Stimulated activated CD8-positive, alpha-beta memory T cell treated with anti-CD3 and anti-CD28 coated beads, Interleukin-2, amount 100 ng/mL, for 48 hours (primary cell): ENCODE measurements around the gene CRAMP1.

ENCODE experiments used
- DNase-seq, 2 donors: peaks; one replicate each; pipeline ENCODE4 v3.0.0-alpha.2; 2020; ENCODE audit warnings: low read depth in 2 of 2

Gene CRAMP1

DNA sequence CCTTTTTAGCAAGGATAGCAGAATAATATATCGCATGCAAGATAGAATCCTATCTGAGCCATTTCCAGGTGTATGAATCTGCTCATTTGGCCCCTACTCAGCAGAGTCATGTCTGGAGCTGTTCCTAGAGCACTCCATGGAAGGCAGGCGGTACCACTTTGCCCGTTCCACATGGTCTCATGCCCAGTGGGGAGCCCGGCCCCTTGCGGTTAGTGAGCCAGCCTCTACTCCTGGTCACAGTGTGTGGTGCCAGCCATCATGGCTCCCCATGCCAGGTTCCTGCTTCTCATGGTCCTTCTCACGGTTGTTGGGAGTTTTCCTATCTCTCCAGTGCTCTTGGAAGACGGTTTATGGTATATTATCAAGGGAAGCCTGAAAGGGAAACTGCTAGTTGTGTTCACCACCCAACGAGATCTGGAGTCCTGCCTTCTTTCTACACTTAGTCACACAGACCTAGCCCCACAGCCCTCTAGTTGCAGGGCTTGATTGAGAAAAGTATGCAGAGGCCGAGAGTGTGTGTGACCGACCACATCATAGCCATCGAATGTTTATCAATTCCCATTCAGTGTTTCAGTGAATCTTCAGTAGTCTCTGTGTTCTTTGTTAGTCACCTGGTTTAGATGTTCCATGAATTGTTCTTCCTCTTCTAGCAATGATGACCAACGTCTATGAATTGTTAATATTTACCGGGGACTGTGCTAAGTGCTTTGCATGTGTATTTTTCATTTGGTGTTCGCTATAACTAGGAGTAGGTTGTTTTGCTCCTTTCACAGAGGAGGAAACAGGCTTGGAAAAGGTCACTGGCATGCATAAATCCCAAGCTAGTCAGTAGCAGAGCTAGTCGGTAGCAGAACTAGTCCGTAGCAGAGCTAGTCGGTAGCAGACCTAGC is 75.5 kb downstream of the CRAMP1 start:
- DNase-seq, result no peak

DNA sequence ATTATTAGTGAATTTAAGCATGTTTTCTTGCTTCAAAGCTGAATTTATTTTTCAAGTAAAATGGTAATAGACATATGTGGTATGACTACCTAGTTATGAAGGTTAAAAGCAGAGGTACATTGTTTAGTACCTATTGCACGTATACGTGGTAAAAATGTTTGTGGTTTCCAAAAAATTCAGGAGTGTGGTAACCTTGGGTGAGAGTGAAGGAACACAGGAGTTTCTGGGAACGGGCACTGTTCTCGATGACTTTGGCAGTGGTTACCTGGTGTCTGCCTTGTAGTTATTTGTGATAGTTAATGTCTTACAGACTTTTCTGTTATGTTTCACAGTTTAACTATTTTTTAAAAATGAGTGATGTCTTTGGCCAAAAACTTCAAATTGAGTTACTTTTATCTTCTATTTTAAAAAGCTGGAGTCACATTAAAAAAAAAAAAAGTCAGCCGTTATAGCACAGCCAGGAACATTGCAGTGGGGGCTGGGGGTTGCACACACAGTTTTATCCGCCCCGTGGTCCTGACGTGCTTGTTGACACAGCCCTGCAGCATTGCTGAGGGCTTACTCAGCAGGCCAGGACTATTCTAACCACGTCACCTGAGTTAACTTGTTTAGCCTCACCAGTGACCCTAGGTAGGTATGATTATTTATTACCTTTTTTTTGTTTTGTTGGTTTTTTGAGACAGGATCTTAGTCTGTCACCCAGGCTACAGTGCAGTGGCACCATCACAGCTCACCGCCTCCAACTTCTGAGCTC is 76.8 kb downstream of the CRAMP1 start:
- no peak for DNase-seq

DNA sequence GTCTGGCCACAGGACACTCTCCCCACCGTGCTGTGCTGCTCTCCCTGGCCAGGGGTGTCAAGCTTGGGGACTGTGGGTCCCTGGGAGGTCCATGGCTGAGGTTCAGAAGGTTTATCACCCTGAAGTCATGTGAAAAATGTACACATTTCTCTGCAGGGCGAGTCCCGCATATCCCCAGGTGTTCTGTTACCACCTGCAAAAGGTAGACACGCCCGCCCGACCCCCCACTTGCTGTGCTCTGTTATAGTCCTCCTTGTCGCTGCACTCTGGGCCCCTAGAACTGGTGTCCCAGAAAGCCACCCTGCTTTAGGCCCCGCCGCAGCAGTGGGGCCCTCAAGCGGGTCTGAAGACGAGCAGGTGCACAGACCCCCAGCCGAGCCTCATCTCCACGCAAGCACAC is 77.7 kb downstream of the CRAMP1 start:
- DNase-seq, result no peak

DNA sequence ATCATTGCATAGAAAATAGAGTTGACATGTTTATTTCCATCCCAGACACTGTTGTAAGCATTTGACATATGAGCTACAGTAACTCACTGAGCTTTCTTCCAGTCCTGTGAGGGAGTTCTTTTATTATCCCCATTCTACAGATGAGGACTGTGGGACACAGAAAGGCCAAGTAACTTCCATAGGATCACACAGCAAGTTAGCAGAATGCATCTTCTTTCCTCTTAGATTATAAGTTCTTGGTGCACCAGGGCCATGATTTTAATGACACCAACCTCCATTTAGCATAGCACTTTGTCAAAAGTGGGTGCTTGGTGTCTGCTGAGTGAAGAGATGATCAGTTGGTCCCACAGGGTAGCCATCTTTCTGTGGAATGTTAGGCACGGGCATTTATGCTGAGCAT is 78.7 kb downstream of the CRAMP1 start:
- no peak for DNase-seq

DNA sequence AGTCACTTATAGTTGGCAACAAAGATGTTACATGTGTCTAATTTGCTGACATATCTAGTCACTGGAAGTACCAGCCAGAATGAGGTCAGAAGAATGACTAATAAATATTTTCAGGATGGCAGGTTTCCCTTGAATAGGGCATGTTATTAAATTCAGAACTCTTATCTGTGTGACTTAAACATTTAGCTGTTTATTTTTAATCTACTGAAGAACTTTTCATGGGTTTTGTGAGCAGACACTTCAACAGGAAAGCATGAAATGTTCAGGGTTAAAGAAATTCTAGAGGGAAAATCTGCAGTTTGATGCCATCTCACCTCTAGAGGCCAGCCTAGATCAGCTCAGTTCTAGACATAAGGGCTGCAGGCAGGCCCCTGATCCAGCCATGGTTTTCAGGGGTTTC is 79.1 kb downstream of the CRAMP1 start:
- DNase-seq, result no peak

DNA sequence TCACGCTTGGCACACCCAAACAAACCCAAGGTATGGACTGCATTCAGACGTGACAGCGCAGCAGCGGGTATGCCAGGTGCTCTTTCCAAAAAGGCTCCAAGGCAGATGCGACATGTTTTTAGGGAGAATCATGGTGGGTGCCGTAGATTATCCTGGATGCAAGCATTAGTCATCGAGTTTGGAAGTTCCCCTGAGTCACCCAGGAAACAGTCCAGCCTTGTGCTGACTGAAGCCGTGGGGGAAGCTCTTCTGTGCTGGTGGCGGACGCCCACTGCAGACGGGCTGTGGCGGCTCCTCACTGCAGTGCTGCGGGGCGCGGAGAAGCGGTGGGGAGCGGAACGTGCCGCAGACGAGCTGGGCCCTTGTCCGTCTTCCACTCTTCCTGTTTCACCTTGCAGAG is 79.8 kb downstream of the CRAMP1 start:
- no peak for DNase-seq

DNA sequence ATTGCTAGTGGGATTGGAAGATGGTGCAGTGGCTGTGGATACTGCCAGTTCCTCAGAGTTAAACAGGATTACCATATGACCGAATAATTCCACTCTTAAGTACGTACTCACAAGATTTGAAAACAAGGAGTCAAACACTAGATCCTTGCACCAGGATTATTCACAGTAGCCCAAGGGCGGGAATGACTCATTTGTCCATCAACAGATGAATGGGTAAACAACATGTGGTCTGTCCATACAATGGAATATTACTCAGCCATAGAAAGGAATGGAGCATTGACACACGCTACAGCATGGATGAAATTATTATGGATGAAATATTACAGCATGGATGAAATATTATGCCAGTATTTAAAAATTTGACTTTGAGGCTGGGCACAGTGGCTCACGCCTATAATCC is 84.7 kb downstream of the CRAMP1 start:
- no peak for DNase-seq

DNA sequence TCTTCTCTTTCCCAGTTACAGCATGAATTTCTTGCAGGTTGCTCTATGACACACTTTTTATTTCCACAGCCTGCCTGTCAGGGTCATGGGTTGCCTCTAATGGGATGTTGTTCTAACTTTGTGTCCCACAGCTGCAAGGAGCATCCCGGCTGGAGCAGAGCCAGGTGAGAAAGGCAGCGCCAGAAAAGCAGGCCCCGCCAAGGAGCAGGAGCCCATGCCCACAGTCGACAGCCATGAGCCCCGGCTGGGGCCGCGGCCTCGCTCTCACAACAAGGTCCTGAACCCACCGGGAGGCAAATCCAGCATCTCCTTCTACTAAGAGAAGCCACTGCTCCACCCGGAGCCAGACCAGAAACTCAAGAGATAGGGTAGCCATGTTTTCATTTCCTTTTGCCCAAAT is 86.5 kb downstream of the CRAMP1 start:
- DNase-seq, result no peak

DNA sequence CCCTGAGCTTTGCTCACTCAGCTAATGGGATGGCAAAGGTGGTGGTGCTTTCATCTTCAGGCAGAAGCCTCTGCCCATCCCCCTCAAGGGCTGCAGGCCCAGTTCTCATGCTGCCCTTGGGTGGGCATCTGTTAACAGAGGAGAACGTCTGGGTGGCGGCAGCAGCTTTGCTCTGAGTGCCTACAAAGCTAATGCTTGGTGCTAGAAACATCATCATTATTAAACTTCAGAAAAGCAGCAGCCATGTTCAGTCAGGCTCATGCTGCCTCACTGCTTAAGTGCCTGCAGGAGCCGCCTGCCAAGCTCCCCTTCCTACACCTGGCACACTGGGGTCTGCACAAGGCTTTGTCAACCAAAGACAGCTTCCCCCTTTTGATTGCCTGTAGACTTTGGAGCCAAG is 88.1 kb downstream of the CRAMP1 start:
- no peak for DNase-seq

DNA sequence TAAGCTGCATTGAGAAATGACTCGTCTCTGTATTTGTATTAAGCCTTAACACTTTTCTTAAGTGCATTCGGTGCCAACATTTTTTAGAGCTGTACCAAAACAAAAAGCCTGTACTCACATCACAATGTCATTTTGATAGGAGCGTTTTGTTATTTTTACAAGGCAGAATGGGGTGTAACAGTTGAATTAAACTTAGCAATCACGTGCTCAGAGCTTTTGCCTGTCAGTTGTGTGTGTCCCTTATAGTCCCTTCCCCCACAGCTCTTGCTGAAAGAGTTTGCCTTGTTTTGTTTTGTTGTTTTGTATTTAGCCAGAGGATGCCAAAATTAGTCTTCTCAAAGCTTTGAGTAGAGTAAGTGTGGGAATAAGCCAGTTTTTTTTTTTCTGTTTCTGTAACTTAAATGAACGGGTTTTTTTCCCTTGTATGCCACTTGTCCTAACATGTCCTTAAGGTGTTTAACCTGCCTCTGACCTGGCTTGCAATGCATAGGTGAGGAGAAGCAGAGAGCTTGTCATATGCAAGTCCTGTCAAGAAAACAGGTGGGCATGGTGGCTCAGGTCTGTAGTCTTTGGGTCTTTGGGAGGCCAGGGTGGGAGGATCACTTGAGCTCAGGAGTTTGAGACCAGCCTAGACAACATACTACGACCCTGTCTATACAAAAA is 89.2 kb downstream of the CRAMP1 start:
- DNase-seq, result no peak

DNA sequence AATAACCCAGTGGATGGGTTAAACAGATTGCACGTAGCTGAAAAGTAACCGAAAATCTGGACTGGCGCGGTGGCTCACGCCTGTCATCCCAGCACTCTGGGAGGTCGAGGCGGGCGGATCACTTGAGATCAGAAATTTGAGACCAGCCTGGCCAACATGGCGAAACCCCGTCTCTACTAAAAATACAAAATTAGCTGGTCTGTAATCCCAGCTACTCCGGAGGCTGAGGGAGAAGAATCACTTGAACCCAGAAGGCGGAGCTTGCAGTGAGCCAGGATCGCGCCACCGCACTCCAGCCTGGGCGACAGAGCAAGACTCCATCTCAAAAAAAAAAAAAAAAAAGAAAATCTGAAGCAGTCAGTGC is 93.1 kb downstream of the CRAMP1 start:
- DNase-seq, result peak in 1 of 2 donors; percentile 19

DNA sequence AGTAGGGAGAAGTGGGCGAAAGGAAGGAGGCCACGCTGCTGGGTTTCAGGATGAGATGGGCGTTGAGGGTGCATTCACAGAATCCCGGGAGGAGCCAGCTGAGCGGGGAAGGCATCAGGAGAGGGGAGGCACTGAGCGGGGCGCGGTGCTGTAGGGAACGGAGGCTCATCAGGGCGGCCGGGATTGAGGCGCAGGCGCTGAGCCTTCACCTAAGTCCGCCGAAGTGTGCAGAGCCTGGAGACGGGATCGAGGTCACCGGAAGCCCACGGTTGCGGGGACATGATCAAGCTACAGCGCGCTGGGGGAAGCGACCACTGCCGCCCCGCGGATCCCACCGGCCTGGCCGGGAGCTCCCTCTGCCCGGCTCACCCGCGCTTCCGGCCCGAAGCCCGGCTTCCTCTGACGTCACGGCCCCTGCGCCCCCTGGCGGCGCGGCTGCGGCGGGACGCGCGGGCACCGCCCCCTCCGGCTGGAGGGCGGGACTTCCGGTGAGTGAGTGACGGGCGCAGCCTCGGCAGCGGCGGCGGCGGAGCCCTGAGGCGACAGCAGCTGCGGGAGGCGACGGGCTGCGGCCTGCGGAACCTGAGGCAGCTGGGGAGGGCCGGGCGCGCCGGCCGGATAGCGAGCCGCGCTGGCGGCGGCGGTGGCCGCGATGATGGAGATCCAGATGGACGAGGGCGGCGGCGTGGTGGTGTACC is 93.7 kb downstream of the CRAMP1 start, which contains the start of gene MAPK8IP3:
Gene MAPK8IP3 (plus strand): TSS at position 508 of the 698 bp plus-strand sequence. CDS start 145 bp downstream, at position 653.
- peak; percentile 90 to 93 for DNase-seq

DNA sequence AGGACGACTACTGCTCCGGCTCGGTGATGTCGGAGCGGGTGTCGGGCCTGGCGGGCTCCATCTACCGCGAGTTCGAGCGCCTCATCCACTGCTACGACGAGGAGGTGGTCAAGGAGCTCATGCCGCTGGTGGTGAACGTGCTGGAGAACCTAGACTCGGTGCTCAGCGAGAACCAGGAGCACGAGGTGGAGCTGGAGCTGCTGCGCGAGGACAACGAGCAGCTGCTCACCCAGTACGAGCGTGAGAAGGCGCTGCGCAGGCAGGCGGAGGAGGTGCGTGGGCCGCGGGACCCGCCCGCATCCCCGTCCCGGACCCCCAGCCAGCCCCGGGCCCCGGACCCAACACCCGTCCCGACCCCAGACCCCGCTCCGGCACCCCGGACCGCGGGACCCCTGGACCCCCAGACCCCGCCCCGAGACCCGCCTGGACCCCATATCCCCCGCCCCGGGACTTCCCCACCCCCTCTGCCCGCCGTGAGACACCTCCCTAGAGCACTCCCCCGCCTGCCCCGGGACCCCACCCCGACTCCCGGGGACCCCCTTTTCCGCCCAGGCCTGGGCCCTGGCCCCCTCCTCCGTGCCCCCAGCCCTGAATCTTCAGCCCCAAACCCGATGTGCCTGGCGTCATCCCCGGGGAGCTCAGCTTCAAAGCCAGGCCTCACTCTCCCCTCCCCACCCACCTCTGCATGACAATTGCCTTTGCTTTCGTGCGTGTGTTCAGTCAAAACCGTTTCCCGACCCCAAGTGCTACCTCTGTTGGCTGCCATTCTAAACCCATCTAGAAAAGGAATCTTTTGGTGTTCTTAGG is 94.4 kb downstream of the CRAMP1 start:
- peak in 1 of 2 donors; percentile 10 for DNase-seq

DNA sequence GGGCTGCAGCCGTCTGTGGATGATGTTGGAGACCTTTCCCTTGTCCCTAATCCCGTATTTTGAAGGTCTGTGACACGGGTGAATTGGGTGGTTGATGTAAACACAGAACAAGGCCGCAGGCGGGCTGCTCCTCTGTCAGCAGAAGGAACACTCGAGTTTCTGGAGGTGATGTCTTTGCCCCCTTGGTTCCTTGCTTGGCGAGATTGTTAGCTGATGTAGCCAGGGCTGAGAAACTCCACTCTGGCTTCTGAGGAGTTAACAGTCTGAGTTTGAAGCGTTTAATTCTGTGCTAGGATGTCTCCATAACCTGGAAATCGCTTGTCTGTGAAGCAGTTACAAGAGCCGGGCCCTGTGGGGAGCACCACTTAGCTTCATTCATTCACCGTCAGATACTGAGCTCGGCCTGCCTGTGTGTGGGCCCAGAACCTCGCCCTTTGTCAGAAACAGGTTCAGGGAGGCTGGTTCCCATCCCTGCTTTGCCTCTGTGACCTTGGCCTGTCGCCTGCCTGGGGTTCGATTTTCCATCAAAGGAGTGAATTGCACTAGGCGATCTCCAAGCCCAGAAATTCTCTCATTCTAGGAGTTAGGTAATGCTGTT is 95.1 kb downstream of the CRAMP1 start:
- DNase-seq, result no peak

DNA sequence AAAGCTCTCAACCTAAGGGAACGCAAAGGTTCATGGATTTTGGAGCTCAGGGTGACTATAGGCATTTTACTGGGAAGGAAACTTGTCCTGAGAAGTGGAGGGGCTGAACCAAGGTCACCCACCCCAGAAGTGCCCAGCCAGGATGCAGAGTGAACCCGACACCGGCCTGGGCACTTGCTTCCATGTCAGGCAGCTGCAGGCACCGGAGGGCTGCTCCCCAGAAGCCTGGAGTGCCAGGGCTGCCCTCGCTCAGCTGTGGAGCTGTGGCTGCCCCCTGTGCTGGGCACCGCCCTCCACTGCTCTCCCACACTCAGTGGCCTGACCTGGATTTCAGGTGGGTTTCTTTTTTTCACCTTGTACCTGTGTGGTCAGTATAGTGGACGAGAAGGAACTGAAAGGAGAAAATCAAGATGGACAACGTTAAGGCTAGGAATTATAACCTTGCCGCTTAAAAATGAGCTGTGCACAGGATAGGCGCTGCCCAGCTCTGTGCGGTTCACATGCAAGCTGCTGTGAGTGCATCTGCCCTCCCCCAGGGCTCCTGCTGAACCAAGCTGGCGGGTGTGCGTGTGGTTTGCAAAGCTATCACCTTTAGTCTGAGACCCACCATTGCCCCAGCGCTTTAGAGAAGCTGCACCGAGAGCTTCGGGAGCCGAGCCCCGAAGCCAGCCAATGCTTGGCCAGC is 96.1 kb downstream of the CRAMP1 start:
- no peak for DNase-seq

DNA sequence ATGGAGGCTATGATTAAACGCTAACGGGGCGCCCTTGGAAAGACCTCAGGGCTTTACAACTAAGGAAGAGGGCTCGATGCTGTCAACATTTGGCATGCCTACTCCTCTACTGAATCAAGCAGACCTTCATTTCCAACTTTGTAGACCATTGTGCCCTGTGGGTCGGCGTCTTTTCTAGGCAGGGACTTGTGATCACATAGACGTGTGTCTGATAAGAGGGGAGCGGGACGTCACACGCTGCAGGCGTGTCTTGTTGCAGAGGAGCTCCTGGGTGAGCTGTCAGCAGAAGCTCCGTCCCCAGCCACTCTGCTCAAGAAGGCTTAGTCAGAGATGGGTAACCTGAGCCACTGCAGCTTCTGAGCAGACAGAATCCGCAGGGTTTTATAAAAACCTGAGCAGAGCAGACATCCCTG is 96.6 kb downstream of the CRAMP1 start:
- no peak for DNase-seq

DNA sequence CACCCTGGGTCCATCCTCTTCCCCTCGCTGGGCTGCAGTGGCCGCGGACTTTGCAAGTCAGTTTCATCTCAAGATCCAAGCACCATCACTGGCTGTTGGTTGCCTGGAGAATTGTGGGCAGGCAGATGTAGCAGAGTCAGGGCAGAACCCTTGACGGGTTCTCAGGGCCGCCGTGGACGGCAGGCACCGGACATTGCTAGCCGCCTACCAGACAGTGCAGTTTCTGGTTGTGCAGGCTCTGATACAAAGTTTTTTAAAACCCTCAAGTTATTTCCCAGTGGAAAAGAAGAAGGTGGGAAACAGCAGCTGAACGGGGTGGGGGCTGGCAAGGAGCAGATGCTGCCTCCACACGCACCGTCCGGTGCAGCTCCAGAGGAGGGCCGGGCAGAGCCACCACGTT is 97.2 kb downstream of the CRAMP1 start:
- no peak for DNase-seq

DNA sequence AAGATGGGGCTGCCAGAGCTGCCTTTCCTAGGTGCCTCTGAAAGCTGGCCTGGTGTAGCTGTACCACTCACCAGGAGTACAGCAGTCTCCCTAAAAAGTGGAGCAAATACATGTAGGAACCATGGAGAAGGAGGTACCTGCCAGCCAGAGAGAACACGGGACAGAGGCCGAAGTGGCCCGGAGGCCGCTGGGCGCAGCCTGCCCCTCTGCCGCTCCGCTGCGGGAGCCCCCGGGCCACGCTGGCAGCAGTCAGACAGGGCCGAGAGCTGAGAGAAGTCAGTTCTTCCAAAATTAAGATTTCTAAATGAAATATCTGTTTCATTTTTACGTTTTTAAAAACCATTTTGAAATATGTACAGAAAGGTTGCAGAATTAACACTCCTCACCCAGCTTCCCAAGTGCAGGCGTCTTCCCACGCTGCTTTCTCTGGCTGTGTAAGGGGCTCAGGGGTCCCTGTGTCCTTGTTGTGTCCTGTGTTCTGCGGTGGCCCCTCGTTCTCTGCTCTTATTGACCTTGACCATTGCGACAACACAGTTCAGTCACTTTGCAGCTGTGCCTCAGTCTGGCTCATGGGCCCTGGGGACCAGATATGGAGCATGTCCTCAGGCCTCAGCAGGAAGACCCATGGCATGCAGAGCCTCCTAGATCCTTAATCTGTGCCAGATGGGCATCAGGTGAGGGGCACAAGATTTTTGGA is 98.8 kb downstream of the CRAMP1 start:
- DNase-seq, result no peak

DNA sequence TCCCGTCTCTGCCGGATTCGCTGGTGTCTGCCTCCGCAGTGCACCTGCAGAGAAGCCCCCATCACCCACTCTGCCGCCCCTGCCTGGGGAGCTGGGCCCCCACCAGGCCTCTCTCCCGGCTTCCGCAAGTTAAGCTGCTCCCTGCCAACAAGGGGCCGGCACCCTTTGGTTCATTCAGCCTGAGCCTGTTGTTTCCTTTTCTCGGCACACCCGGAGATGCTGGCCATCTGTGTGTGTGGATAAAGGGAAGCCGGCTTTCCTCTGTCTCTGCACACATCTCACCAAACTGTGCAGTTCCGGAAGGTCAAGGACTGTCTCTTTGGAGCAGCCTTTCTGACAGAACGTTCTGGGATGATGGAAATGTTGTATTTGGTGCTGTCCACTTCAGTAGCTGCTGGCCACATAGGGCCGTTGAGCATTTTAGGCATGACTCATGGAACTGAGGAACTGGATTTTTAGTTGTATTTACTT is 100.7 kb downstream of the CRAMP1 start:
- no peak for DNase-seq
